K562 (cell line): Measurements from ENCODE around the gene LMNTD2. TPM values are rescaled to one million over a fixed set of nuclear protein-coding genes. Genes with fewer than 3 reads are reported as not detected.

ENCODE experiments used
- CAMTA2 ChIP-seq: fragments of 250-450 bp; sonication (Bioruptor Pico); conservative IDR thresholded peaks from 2 replicates; pipeline ENCODE4 v1.5.1; 2022
- ELF2 ChIP-seq: fragments of 250-450 bp; sonication (Bioruptor Pico); IDR thresholded peaks from 2 replicates; pipeline ENCODE4 v1.5.0; 2021; ENCODE audit warnings: mild to moderate bottlenecking
- HOXB6 ChIP-seq: fragments of 250-450 bp; sonication (Bioruptor Pico); IDR thresholded peaks from 2 replicates; pipeline ENCODE4 v1.5.1; 2022; ENCODE audit warnings: mild to moderate bottlenecking, borderline replicate concordance
- ILF3 ChIP-seq: fragments of 450-650 bp; IDR thresholded peaks from 2 replicates; pipeline ENCODE4 v1.6.1; 2018; ENCODE audit warnings: antibody characterized with exemption, mild to moderate bottlenecking, moderate library complexity, borderline replicate concordance
- KDM1A ChIP-seq, 2 experiments: fragments of 450-650 bp; IDR thresholded peaks; 2 replicates each; pipeline ENCODE4 v1.6.1; 2016; ENCODE audit warnings: mild to moderate bottlenecking in 2 of 2
- MAZ ChIP-seq, 2 experiments: fragments of 450-650 bp in 1 of 2; sonication (generic) in 1 of 2; formaldehyde crosslinking; IDR thresholded peaks in 1 of 2; conservative IDR thresholded peaks in 1 of 2; 2 replicates each; pipeline versions ENCODE4 v1.4.0 to v1.5.0; 2020; ENCODE audit warnings: mild to moderate bottlenecking in 1 of 2, missing genetic modification reagents in 1 of 2
- NONO ChIP-seq, 2 experiments: fragments of 200-400 bp in 1 of 2; fragments of 450-650 bp in 1 of 2; formaldehyde crosslinking in 1 of 2; IDR thresholded peaks; 2 replicates each; pipeline ENCODE4 v1.6.1; 2017; ENCODE audit warnings: low read depth in 2 of 2, mild to moderate bottlenecking in 2 of 2, moderate library complexity in 2 of 2, low read length in 1 of 2
- RBFOX2 ChIP-seq: fragments of 200-400 bp; formaldehyde crosslinking; IDR thresholded peaks from 2 replicates; pipeline ENCODE4 v1.6.1; 2017; ENCODE audit warnings: low read depth, mild to moderate bottlenecking, low read length, moderate library complexity
- SREBF2 ChIP-seq: sonication (generic); formaldehyde crosslinking; IDR thresholded peaks from 2 replicates; pipeline ENCODE4 v1.4.0; 2020; ENCODE audit warnings: mild to moderate bottlenecking, missing genetic modification reagents
- TBP ChIP-seq: optimal IDR thresholded peaks from 2 replicates; pipeline ENCODE3; 2011; ENCODE audit warnings: low read depth, low read length, improper control_type of control experiment
- ZFP36 ChIP-seq: fragments of 150-350 bp; IDR thresholded peaks from 2 replicates; pipeline ENCODE4 v1.6.1; 2018; ENCODE audit warnings: low read length, low read depth; ENCODE audit not compliant: partially characterized antibody
- ZNF12 ChIP-seq: sonication (generic); formaldehyde crosslinking; IDR thresholded peaks from 2 replicates; pipeline ENCODE4 v1.4.0; 2020; ENCODE audit warnings: mild to moderate bottlenecking, missing genetic modification reagents
- ZNF41 ChIP-seq: fragments of 250-450 bp; sonication (Bioruptor Pico); conservative IDR thresholded peaks from 2 replicates; pipeline ENCODE4 v1.4.0; 2020; ENCODE audit warnings: mild to moderate bottlenecking
- polyA plus RNA-seq, 8 experiments: library from polyadenylated mRNA; depleted of rRNA in 4 of 8; stranded (reverse) in 5 of 8; unstranded in 3 of 8; fragments of >200 nt; fragmentation: Nextera tagmentation in 2 of 8; fragmentation: Illumina TruSeq in 1 of 8; extraction: Ambion mirVana in 2 of 8; extraction: Trizol in 1 of 8; gene quantifications; 2 replicates each; pipeline versions ENCODE4 v1.2.1 to v1.2.3, GENCODE V29; 2011 to 2014; ENCODE audit warnings: inconsistent platforms in 1 of 8, missing spikeins in 1 of 8
- total RNA-seq, 7 experiments: library from RNA; depleted of rRNA in 6 of 7; stranded (reverse); fragments of >200 nt in 6 of 7; fragmentation: Illumina TruSeq in 2 of 7; extraction: Trizol in 2 of 7; gene quantifications; 2 replicates each; pipeline versions ENCODE4 v1.2.1 to v1.2.3, GENCODE V29; 2011 to 2021; ENCODE audit warnings: low replicate concordance in 1 of 7
- TF ChIP-seq, protein P1 (sequence below): fragments of 250-450 bp; sonication (Bioruptor Pico); IDR thresholded peaks from 2 replicates; pipeline ENCODE4 v1.5.0; 2021; ENCODE audit warnings: mild to moderate bottlenecking, moderate library complexity
- TF ChIP-seq, protein P2 (sequence below): sonication (generic); formaldehyde crosslinking; IDR thresholded peaks from 2 replicates; pipeline ENCODE4 v1.8.0; 2022; ENCODE audit warnings: missing genetic modification reagents, mild to moderate bottlenecking, moderate library complexity, borderline replicate concordance
- TF ChIP-seq, protein P3 (sequence below): sonication (generic); formaldehyde crosslinking; IDR thresholded peaks from 2 replicates; pipeline ENCODE4 v1.8.1; 2023; ENCODE audit warnings: mild to moderate bottlenecking, missing genetic modification reagents
- TF ChIP-seq, protein P4 (sequence below): fragments of 250-450 bp; sonication (Bioruptor Pico); IDR thresholded peaks from 2 replicates; pipeline ENCODE4 v1.9.0; 2021; ENCODE audit warnings: mild to moderate bottlenecking, inconsistent platforms

Gene LMNTD2
- total and polyA plus RNA-seq, 9 of the 15 experiments (the other 6 are each of a cell fraction or from before 2014, with no cell fraction given): 0.48 to 4.2 (median 1.5) TPM; not detected in 3

DNA sequence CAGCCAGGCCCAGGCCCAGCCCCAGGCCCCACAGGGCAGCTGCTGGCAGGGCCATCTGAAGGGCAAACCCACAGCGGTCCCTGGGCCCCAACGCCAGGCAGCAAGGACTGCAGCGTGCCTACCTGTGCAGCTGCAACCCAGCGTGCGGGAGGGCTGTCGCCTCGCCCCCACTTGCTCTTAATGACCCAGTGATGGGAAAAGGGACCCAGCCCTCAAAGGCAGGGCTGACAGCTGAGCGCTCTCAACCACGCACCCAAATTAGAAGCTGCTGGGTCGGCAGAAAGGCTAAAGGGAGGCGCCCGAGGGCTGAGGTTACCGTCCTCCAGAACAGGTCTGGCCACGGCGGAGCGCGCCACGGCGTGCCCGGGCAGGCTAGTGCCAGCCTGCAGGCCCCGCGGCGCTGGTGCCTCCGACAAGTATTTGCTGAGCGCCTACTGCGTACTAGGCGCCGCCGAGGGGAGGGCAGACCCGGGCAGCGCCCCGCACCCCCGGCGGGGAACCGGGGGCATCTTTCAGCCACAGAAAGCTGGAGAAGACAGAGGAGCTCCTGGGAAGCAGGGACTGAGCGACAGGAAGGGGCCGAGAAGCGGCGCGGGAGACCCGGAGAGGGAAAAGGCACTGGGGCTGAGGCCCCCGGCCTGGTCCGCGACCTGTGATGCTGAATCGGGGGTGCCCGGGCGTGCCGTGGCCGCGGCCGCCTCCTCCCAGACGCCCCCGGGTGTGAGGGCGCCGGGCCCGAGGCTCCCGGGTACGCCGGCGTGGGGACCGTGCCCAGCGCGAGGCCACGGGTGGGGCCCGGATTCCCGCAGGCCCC lies 25.9 kb downstream of the LMNTD2 start (continued):
- TF ChIP-seq RBFOX2 (peak; percentile 66), ELF2 (CRISPR knock-in tag) (no peak), ZNF12 (no peak), TBP (no peak), SREBF2 (CRISPR knock-in tag) (no peak), NONO (IDR thresholded peaks at IDR 0.05; ENCODE audit: low read depth in 2 of 2, low read length in 1 of 2) (0 out of 4 replicates have a peak, but pooled peaks of 1 of the 2 experiments have one; percentile 14), ILF3 (no peak), CAMTA2 (CRISPR knock-in tag) (0 out of 2 replicates have a peak, but pooled peaks have one; percentile 58), KDM1A (IDR thresholded peaks at IDR 0.05) (no peak), ZFP36 (peak; percentile 16), ZNF41 (CRISPR knock-in tag) (no peak), HOXB6 (CRISPR knock-in tag) (no peak), MAZ (CRISPR knock-in tag; conservative IDR thresholded peaks at IDR 0.05 in 1 of 2, IDR thresholded peaks at IDR 0.05 in 1 of 2) (peak in 1 of 2 experiments; percentile 14; a peak in 1 of 4 replicates)
- TF ChIP-seq, protein P1, sequence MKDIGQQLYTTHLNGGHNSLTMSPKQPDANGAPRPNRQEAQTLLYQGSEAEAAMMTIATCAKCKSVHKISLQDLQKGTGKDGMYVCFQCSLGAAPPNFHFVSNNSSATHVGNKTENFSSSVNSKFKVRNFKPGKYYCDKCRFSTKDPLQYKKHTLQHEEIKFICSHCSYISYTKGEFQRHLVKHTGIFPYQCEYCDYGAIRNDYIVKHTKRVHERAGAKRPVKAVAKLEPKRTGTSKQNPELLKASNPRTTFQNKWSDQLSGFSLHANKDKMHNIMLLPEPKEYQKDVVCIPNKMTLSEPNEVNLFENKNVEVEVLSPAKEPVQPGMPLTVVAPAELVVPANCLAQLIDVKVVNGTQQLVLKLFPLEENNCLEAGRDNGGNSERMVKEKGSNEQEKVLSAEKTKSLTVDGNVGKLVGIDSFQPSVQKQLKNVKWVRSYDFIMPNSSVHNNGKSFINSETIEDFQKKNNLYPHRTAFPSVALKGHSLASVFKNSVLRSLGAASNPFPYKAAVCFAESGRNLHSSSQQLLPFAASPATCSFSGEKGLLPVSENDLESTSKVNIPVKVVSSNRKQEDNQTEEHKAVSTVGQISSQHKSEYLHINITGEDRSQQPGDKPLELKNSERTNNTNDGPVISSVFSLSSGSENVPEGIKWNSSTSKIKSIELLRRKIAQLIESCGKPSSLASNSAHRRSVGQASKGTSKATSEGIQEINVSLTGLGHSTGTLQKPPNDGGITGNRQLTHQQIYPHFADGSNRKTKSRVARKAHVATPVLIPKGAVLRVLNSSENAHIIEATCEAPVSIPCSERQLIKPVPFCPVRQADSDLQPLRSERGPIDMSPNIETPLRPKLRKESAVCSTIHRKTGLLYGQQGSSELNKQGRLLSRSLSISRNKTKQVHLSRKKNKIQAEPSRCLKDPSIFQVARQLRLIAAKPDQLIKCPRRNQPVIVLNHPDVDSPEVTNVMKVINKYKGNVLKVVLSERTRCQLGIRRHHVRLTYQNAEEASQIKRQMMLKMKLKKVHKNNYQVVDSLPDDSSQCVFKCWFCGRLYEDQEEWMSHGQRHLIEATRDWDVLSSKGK: no peak
- TF ChIP-seq, protein P2, sequence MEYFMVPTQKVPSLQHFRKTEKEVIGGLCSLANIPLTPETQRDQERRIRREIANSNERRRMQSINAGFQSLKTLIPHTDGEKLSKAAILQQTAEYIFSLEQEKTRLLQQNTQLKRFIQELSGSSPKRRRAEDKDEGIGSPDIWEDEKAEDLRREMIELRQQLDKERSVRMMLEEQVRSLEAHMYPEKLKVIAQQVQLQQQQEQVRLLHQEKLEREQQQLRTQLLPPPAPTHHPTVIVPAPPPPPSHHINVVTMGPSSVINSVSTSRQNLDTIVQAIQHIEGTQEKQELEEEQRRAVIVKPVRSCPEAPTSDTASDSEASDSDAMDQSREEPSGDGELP (CRISPR knock-in tag): peak; percentile 59; the same call in 1 of the 2 replicates
- TF ChIP-seq, protein P3, sequence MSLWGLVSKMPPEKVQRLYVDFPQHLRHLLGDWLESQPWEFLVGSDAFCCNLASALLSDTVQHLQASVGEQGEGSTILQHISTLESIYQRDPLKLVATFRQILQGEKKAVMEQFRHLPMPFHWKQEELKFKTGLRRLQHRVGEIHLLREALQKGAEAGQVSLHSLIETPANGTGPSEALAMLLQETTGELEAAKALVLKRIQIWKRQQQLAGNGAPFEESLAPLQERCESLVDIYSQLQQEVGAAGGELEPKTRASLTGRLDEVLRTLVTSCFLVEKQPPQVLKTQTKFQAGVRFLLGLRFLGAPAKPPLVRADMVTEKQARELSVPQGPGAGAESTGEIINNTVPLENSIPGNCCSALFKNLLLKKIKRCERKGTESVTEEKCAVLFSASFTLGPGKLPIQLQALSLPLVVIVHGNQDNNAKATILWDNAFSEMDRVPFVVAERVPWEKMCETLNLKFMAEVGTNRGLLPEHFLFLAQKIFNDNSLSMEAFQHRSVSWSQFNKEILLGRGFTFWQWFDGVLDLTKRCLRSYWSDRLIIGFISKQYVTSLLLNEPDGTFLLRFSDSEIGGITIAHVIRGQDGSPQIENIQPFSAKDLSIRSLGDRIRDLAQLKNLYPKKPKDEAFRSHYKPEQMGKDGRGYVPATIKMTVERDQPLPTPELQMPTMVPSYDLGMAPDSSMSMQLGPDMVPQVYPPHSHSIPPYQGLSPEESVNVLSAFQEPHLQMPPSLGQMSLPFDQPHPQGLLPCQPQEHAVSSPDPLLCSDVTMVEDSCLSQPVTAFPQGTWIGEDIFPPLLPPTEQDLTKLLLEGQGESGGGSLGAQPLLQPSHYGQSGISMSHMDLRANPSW: no peak
- TF ChIP-seq, protein P4, sequence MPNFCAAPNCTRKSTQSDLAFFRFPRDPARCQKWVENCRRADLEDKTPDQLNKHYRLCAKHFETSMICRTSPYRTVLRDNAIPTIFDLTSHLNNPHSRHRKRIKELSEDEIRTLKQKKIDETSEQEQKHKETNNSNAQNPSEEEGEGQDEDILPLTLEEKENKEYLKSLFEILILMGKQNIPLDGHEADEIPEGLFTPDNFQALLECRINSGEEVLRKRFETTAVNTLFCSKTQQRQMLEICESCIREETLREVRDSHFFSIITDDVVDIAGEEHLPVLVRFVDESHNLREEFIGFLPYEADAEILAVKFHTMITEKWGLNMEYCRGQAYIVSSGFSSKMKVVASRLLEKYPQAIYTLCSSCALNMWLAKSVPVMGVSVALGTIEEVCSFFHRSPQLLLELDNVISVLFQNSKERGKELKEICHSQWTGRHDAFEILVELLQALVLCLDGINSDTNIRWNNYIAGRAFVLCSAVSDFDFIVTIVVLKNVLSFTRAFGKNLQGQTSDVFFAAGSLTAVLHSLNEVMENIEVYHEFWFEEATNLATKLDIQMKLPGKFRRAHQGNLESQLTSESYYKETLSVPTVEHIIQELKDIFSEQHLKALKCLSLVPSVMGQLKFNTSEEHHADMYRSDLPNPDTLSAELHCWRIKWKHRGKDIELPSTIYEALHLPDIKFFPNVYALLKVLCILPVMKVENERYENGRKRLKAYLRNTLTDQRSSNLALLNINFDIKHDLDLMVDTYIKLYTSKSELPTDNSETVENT: 0 out of 2 replicates have a peak, but pooled peaks have one; percentile 10
